Gastrocnemius medialis (tissue), 4 donors: Measurements from ENCODE around the gene C11orf86. TPM values are rescaled to one million over a fixed set of nuclear protein-coding genes. Genes with fewer than 3 reads are reported as not detected.

Experiments
- ATAC-seq, 2 donors: fragments of 150-250 bp; one replicate each; pipeline ENCODE4 v1.9.1; 2016
- DNase-seq, 2 donors: peaks; one replicate each; pipeline ENCODE4 v3.0.0-alpha.2; 2019
- H3K27ac ChIP-seq, 4 donors: fragments of 200-600 bp; sonication (generic); 1 replicate in 1 of 4; 2 replicates in 3 of 4; pipeline ENCODE4 v1.5.1; 2016 to 2018; ENCODE audit warnings: mild to moderate bottlenecking in 2 of 4, moderate library complexity in 1 of 4
- H3K27me3 ChIP-seq, 3 donors: fragments of 200-600 bp; sonication (generic) in 2 of 3; 1 replicate in 1 of 3; 2 replicates in 2 of 3; pipeline versions ENCODE4 v1.5.1 to v1.6.0; 2016 to 2019; ENCODE audit warnings: mild to moderate bottlenecking in 1 of 3, moderate library complexity in 1 of 3
- H3K36me3 ChIP-seq, 2 donors: fragments of 200-600 bp; sonication (generic) in 1 of 2; one replicate each; pipeline ENCODE4 v1.5.1; 2017 to 2018
- H3K4me1 ChIP-seq, 2 donors: fragments of 200-600 bp; sonication (generic) in 1 of 2; one replicate each; pipeline ENCODE4 v1.5.1; 2016 to 2017; ENCODE audit warnings: mild to moderate bottlenecking in 2 of 2
- H3K4me3 ChIP-seq, 4 donors: fragments of 200-600 bp; sonication (generic) in 3 of 4; 1 replicate in 1 of 4; 2 replicates in 3 of 4; pipeline ENCODE4 v1.5.1; 2016 to 2019; ENCODE audit warnings: mild to moderate bottlenecking in 2 of 4
- H3K9me3 ChIP-seq, 3 donors: fragments of 200-600 bp; sonication (generic) in 2 of 3; 1 replicate in 1 of 3; 2 replicates in 2 of 3; pipeline ENCODE4 v1.5.1; 2016 to 2019
- POLR2A ChIP-seq, 2 donors: fragments of 450-650 bp; IDR thresholded peaks; one replicate each; pipeline ENCODE4 v1.6.1; 2017; ENCODE audit warnings: antibody characterized with exemption in 2 of 2, mild to moderate bottlenecking in 2 of 2, moderate library complexity in 2 of 2
- in situ Hi-C, 4 donors: fragments of 200-750 bp; cut with MboI; loops; one replicate each; pipeline versions ENCODE4 v1.15.0 to v1.8.0; 2017; ENCODE audit warnings: low sequenced_read_pairs in 4 of 4
- intact Hi-C: fragments of 100-400 bp; cut with DNase I; formaldehyde crosslinking; loops from one replicate; pipeline ENCODE4 v1.15.1; 2023; ENCODE audit warnings: low total_unique reads
- total RNA-seq, 4 donors: library from RNA; depleted of rRNA; stranded (reverse); fragments of >200 nt; gene quantifications; one replicate each; pipeline versions ENCODE4 v1.1.0 to v1.2.3, GENCODE V29; 2016
- TF ChIP-seq, protein P1 (sequence below), 5 experiments: fragments of 450-650 bp in 3 of 5; fragments of 200-600 bp in 2 of 5; sonication (generic) in 2 of 5; IDR thresholded peaks in 4 of 5; conservative IDR thresholded peaks in 1 of 5; 1 replicate in 4 of 5; 2 replicates in 1 of 5; pipeline ENCODE4 v1.5.1; 2016 to 2019; ENCODE audit warnings: antibody characterized with exemption in 5 of 5, mild to moderate bottlenecking in 3 of 5, moderate library complexity in 3 of 5

C11orf86 gene
- total RNA-seq, 4 donors from 2014 or later, result not detected

- no peak for ATAC-seq
- in situ Hi-C loops, result no loop called here
- H3K4me1 ChIP-seq, result no peaks in the 10 kb centered on the region
- no peak for TF ChIP-seq POLR2A (IDR thresholded peaks at IDR 0.05)
- TF ChIP-seq, protein P1, sequence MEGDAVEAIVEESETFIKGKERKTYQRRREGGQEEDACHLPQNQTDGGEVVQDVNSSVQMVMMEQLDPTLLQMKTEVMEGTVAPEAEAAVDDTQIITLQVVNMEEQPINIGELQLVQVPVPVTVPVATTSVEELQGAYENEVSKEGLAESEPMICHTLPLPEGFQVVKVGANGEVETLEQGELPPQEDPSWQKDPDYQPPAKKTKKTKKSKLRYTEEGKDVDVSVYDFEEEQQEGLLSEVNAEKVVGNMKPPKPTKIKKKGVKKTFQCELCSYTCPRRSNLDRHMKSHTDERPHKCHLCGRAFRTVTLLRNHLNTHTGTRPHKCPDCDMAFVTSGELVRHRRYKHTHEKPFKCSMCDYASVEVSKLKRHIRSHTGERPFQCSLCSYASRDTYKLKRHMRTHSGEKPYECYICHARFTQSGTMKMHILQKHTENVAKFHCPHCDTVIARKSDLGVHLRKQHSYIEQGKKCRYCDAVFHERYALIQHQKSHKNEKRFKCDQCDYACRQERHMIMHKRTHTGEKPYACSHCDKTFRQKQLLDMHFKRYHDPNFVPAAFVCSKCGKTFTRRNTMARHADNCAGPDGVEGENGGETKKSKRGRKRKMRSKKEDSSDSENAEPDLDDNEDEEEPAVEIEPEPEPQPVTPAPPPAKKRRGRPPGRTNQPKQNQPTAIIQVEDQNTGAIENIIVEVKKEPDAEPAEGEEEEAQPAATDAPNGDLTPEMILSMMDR (IDR thresholded peaks at IDR 0.05 in 4 of 5, conservative IDR thresholded peaks at IDR 0.05 in 1 of 5), result no peak
- no peak overlapping the region for H3K27ac ChIP-seq
- H3K27me3 ChIP-seq, result no peaks in the 10 kb centered on the region
- no peak for DNase-seq
- no peak overlapping the region for H3K4me3 ChIP-seq
- intact Hi-C loops, result no loop called here
- no peaks in the 10 kb centered on the region for H3K36me3 ChIP-seq
- H3K9me3 ChIP-seq, result no peaks in the 10 kb centered on the region
These were observed 38.5 kb downstream of the C11orf86 start for GRCh38 chr11:67013511-67014045.

- ATAC-seq, result no peak
- intact Hi-C loops, result no loop called here
These were observed 39.2 kb downstream of the C11orf86 start for GRCh38 chr11:67014343-67014742.

DNA sequence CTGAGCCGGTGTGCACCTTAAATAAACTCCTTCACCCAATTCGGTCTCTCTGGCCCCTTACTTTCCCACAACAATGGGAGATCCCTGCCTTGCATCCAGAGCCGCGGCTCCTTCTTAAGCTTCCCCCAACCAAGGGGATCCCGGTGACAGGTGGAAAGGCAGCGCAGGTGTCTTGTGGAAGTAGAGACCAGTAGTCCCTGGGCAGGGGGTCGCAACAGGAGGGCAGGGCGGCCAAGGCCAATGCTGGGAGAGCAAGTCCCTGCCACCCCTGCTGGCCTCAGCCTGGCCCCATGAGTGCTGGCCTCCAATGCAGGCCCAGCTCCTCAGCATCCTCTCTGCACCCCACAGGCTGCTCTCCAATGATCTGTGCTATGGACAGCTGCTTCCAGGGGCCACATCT lies 39.9 kb downstream of the C11orf86 start:
- H3K27ac ChIP-seq, result no peak overlapping the region
- H3K4me3 ChIP-seq, result no peak overlapping the region
- DNase-seq, result no peak
- H3K27me3 ChIP-seq, result no peaks in the 10 kb centered on the region
- no peaks in the 10 kb centered on the region for H3K36me3 ChIP-seq
- no peaks in the 10 kb centered on the region for H3K9me3 ChIP-seq
- no peaks in the 10 kb centered on the region for H3K4me1 ChIP-seq
- intact Hi-C loops (no loop called here), in situ Hi-C loops (no loop called here)
- TF ChIP-seq, protein P1 (IDR thresholded peaks at IDR 0.05 in 4 of 5, conservative IDR thresholded peaks at IDR 0.05 in 1 of 5), result no peak
- TF ChIP-seq POLR2A (IDR thresholded peaks at IDR 0.05), result no peak
- no peak for ATAC-seq

More at GRCh38 chr11:67014343-67014742, 39.2 kb downstream of the C11orf86 start:
- no peaks in the 10 kb centered on the region for H3K4me1 ChIP-seq
- H3K4me3 ChIP-seq, result no peak overlapping the region
- TF ChIP-seq, protein P1 (IDR thresholded peaks at IDR 0.05 in 4 of 5, conservative IDR thresholded peaks at IDR 0.05 in 1 of 5), result no peak
- TF ChIP-seq POLR2A (IDR thresholded peaks at IDR 0.05), result no peak
- no peaks in the 10 kb centered on the region for H3K36me3 ChIP-seq
- in situ Hi-C loops, result no loop called here
- H3K27ac ChIP-seq, result no peak overlapping the region
- no peak for DNase-seq
- H3K27me3 ChIP-seq, result no peaks in the 10 kb centered on the region
- no peaks in the 10 kb centered on the region for H3K9me3 ChIP-seq

GRCh38 chr11:67016550-67016949 lies 41.4 kb downstream of the C11orf86 start:
- in situ Hi-C loops, result no loop called here
- no peak for TF ChIP-seq POLR2A (IDR thresholded peaks at IDR 0.05)
- TF ChIP-seq, protein P1 (IDR thresholded peaks at IDR 0.05 in 4 of 5, conservative IDR thresholded peaks at IDR 0.05 in 1 of 5), result no peak
- no peak for ATAC-seq

DNA sequence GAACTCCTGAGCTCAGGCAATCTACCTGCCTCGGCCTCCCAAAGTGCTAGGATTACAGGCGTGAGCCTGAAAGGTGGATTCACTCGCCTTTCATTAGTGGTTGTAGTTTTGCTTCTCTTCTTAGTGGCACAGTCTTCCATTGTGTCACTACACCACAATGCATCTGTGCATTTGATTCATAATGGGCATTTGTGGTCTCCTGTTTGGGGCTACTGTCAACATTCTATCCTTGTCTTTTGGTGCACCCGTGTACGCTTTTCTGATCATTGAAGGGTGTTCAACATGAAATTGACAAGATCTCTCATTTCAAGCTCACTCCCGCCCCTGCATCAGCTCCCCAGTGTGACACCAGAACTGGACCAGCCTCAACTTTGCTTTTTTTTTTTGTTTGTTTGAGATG lies 45.8 kb downstream of the C11orf86 start:
- Histone ChIP-seq H3K27me3 (peaks cover 0 to 14% (median 6%) of the 10 kb centered on the region in 3 donors), H3K36me3 (no peaks in the 10 kb centered on the region), H3K27ac (no peak overlapping the region), H3K4me1 (peaks cover 8% of the 10 kb centered on the region in 2 donors), H3K4me3 (no peak overlapping the region), H3K9me3 (no peaks in the 10 kb centered on the region)
- no peak for TF ChIP-seq POLR2A (IDR thresholded peaks at IDR 0.05)
- TF ChIP-seq, protein P1 (IDR thresholded peaks at IDR 0.05 in 4 of 5, conservative IDR thresholded peaks at IDR 0.05 in 1 of 5), result no peak
- ATAC-seq (no peak), DNase-seq (no peak)
- intact Hi-C loops, result no loop called here
- in situ Hi-C loops, result no loop called here

More at GRCh38 chr11:67016550-67016949, 41.4 kb downstream of the C11orf86 start:
- Histone ChIP-seq H3K9me3 (no peaks in the 10 kb centered on the region), H3K4me3 (no peak overlapping the region), H3K36me3 (no peaks in the 10 kb centered on the region), H3K27me3 (no peaks in the 10 kb centered on the region), H3K4me1 (no peaks in the 10 kb centered on the region), H3K27ac (no peak overlapping the region)
- no peak for DNase-seq
- intact Hi-C loops, result no loop called here
